ENCODE results near the gene KIAA1328. TPM values are rescaled to one million over a fixed set of nuclear protein-coding genes. Genes with fewer than 3 reads are reported as not detected.

The KIAA1328 gene
- total RNA-seq, 1 donor from 2014 or later: 3.9 TPM

DNA sequence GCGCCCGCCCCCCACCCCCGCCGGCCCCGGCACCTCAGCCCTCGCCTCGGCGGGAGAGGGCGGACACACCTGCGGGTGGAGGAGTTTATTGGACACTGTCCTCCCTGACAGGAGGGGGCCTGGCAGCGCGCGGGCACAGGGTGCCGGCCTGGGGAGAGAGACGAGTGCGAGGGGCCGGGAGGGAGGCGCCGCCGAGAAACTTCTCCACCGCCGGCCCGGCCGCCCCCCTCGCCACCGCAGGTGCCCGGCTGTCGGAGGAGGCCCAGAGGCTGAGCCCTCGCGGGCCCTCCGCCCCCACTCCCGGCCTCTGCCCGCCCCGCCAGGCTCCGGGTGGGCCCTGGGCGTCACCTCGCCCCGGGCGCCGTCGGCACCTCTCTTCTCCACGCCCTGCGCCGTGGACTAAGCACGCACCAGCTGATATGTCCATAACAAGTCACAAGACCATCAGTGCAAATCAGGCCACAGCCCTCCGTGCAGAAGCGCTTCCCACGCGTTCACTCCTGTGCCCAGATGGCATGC, 425.4 kb downstream of the KIAA1328 start:
- intact Hi-C loops (cut with DNase I): no loop called here
- DNase-seq (ENCODE audit: missing footprints): no peak
- ATAC-seq: peak; percentile 26

DNA sequence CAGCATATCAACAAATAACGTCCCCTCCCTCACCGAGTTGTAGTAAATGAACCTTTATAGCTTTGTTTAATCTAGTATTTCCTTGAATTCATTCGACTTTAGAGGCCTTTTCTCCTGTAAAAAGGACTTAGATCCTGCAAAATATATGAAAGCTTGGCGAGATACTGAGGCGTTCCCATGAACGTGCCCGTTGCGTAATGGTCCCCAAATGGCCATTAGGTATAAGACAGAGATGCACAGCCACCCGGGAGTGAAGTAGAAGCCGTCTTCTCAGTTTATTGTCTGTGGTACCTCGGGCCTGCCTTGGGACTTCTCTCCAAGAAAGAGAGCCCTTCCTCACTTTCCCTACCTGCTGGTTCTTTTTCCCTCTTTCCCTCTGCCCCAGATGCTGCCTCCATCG, 426.0 kb downstream of the KIAA1328 start:
- ATAC-seq: no peak
- intact Hi-C loops (cut with DNase I): no loop called here
- no peak for DNase-seq (ENCODE audit: missing footprints)

DNA sequence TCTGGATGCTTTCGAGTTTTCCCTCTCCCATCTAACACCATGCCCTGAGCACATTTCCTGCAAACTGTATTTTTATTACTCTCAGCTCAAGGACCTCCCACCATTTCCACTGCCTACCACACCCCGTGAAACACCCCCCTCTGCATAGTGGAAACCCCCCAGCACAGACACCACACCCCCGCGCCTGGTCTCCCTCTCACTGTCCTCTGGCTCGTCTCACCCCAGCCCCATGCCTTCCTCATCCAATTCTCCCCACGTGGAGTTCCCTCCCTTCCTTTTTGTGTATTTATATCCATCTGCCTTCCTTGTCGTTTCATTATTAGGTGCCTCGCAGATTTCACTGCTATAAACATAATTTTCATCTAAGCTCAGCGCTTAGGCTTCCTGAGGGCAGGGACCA, 429.2 kb downstream of the KIAA1328 start:
- intact Hi-C loops (cut with DNase I): no loop called here
- DNase-seq (ENCODE audit: missing footprints): no peak
- ATAC-seq: no peak

DNA sequence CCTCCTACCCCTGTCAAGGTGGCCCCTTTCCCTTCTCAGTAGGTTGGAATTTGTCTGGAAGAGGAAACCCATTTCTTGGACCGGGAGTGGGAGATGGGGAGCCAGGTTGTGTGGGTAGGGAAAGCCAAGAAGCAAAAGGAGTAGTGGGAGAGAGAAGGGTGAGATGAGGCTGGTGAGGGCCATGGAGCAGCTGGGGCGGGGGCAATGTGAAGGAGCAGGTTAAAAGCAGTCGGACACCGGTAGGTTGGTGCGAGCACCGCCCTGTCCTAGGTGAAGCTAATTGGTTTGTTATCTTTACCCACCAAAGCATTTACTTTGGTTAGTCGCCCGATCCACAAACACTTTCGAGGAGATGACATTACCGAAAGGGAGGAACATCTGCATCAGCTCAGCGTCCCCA, 429.9 kb downstream of the KIAA1328 start:
- ATAC-seq (no peak), DNase-seq (ENCODE audit: missing footprints) (no peak)
- intact Hi-C loops (cut with DNase I): no loop called here

DNA sequence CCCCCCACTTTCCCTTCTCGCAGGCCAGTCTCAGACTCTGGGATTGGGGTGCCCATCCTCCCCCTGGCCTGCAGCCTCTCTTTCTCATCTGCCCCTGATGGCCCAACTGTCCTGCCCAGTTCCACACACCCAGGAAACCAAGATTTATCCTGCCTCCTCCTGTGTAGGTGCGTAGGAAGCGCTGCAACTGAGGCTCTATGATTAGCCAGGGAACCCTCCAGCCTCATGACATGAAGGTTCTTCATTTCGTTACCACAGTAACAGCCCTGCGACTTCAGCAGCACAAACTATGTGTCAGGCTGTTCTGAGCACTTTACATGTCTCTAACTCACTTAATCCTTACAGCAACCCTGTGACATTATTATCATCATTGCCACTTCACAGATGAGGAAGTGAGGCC, 430.8 kb downstream of the KIAA1328 start:
- DNase-seq (ENCODE audit: missing footprints) (no peak), ATAC-seq (no peak)
- intact Hi-C loops (cut with DNase I): no loop called here

DNA sequence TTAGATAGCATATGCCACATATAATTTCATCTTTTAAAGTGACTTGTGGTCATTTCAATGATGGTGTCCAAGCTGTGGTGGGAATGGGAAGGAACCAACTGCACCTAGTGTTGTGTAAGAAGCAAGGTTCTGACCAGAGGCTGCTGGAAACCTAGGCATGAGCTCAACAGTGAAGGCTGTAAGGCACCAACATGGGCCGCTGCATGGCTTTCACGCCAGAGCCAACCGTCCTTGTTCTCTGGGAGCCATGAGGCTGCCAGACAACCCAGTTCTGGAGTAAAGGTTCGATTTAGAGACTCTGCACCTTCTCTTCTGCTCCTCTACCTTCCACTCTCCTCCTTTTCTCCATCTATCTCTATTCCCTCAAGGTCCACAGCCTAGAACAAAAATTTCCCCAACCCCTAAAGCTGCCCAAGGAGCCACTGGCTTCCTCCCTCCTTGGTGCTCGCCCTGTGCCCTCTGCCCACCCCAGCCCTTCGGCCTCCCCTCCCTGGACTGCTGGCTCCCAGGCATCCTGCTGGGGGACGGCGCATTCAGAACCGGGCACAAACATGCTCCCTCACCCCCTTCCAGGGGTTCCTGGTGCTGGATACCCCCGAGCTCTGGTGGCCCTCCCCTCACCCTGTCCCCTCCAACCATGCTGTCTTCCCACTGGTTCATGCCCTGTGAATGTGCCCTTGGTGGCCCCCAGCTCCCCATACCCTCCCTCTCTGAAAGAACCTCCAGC, 431.6 kb downstream of the KIAA1328 start:
- intact Hi-C loops (cut with DNase I): no loop called here
- ATAC-seq (no peak), DNase-seq (ENCODE audit: missing footprints) (no peak)

DNA sequence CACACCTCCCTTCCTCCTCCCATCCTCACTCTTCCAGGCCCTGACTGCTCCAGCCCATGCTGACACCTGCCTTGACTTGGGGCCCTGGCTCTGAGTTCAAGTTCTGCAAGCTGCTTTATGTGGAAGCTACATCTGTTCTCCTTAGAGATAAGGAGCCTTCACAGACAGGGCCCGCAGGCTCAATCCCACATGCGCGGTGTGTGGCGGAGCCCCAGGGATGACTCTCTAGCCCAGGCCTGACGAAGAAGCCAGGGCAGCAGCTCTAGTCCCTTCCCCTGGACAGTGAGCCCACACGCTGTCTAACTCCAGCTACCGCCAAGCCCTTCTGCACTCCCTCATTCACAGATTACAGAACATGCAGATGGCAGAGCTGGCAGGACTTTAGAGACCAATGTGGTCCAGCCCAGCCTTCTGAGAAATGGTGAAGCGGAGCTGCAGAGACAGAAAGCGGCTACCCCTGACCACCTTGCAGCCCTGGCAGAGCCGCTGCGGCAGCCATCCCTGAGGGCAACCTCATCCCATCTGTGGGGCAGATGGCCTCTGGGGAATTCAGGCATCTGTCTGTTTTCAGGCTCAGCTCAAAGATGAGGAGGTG, 432.4 kb downstream of the KIAA1328 start:
- ATAC-seq (no peak), DNase-seq (ENCODE audit: missing footprints) (no peak)
- intact Hi-C loops (cut with DNase I): no loop called here

DNA sequence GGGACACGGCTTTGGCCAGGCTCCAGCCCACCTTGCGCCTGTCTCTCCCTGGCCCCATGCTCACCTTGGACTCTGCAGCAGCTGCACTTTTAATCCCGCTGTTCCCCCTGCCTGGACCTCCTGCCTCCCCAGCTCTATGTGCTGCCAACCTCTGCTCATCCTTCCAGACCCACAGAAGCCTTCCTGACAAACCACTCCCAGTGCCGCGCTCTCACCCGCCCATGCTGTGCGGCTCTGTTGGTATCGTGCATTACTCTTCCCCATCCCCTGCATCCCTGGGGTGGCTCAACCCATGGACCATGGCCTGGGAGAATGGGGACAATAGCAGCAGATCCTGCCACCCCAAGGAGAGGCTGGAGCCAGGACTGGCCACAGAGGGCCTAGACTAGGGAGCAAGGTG, 433.1 kb downstream of the KIAA1328 start:
- intact Hi-C loops (cut with DNase I): no loop called here
- no peak for DNase-seq (ENCODE audit: missing footprints)

DNA sequence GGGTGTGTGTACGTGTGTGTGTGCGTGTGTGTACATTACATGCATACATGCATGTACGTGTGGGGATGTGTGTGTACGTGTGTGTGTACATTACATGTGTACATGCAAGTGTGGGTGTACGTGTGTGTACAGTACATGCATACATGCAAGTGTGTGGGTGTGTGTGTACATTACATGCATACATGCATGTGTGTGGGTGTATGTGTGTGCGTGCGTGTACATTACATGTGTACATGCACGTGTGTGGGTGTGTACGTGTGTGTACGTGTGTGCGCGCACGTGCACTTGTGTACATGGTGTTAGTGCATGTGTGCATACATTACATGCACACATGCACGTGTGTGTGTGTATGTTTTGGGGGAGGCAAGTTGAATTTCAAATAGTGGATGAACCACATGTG, 436.0 kb downstream of the KIAA1328 start:
- no peak for DNase-seq (ENCODE audit: missing footprints)
- intact Hi-C loops (cut with DNase I): no loop called here

More for the DNA sequence above, 433.1 kb downstream of the KIAA1328 start:
- no peak for ATAC-seq

DNA sequence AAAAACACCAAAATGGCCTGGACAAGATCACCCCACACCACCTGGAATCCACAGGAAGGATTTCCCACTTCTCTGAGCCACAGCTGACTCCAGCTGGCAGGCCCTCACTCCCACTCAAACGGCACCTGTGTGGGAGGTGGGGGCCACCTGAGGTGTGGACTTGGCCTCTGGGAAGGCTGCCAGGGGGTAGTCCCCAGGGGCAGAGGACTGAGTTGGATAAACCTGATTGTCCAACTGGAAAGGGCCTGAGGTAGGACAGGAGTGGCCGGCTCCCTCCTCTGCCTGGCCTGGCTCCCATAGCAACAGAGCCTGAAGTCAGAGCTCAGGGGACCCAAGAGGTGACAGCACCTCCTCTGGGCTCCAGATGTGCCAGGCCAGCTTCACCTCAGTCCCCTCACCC, 436.5 kb downstream of the KIAA1328 start:
- ATAC-seq (no peak), DNase-seq (ENCODE audit: missing footprints) (no peak)
- intact Hi-C loops (cut with DNase I): no loop called here

More for the DNA sequence above, 436.0 kb downstream of the KIAA1328 start:
- no peak for ATAC-seq

DNA sequence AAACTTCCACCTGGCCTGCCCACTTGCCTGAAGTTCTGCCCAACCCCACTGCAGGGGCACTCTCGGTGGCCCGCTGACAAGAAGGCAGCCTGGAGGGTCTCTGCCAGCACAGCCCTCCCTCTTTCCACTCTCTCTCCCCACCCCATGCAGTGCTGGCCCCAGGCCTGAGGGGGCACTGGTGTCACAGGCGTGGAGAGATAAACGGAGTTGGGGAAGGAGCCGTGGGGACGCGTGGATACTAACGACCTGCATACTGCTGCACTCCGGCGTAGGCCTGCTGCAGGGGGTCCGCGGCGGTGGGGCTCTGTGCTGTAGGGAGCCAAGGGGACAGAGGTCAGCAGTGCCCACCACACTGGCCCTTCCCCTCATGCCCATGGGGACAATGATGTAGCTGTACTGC, 437.4 kb downstream of the KIAA1328 start:
- intact Hi-C loops (cut with DNase I): no loop called here
- ATAC-seq (no peak), DNase-seq (ENCODE audit: missing footprints) (no peak)

DNA sequence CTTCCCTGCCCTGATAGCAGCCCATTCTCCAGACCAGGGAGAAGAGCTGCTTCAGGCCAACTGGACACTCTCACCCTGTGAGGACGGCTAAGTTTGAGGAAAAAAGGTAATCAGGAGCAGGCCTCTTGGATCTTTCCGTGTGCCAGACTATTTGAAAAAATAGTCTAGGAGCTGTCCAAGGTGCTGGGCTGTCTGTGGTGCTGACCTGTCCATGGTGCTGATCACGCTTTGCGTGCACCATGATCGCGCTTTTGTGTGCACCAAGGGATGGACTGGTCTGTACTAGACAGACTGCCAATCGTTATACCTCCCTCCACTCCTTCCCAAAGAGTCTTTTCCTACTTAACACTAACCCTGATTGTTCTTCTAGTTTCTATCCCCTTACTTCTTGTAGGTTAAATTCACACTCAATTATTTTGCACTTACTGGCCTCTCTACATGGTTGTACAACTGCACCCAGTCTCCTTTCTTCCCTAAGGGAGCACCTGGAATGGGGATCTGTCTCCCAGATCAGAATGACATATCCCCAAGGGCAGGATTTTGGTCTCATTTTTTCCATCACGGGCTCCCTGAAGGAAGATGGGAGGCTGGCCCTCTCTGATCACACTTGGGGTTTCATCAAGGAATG, 441.2 kb downstream of the KIAA1328 start:
- no peak for ATAC-seq
- intact Hi-C loops (cut with DNase I): no loop called here
- no peak for DNase-seq (ENCODE audit: missing footprints)

DNA sequence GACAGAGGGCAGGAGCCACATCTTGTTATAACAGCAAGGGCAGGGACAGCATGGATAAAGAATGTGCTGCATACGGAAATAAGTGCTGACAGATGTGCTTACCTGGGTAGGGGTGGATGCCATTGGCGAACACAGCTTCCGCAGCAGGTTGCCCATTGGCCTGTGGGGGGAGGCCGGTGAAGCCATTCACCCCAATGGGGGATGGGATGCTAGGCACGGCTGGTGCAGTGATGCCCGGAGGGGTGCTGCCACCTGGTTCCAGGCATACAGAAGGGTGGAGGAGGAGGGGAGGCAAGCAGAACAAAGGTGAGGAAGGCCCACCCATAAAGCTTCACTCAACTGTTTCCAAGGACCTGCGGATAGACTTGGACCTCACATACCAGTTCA, 441.7 kb downstream of the KIAA1328 start:
- ATAC-seq (no peak), DNase-seq (ENCODE audit: missing footprints) (no peak)
- intact Hi-C loops (cut with DNase I): no loop called here

DNA sequence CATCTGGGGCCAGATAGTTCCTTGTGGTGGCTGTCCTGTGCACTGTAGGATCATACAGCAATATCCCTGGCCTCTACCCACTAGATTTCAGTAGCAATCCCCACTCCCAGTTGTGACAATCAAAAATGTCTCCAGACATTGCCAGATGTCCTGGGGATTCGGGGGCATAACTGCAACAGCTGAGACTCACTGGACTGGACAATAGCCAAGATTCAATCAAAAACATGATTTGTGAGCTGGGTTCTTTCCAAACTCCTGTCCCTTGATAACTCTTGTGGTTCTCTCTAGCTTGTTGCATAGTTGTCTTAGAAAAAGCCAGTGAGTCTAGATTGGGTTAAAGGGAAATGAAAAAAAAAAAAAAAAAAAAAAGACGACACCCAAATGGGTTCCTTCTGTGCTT, 443.3 kb downstream of the KIAA1328 start:
- ATAC-seq: no peak
- intact Hi-C loops (cut with DNase I): no loop called here
- no peak for DNase-seq (ENCODE audit: missing footprints)

DNA sequence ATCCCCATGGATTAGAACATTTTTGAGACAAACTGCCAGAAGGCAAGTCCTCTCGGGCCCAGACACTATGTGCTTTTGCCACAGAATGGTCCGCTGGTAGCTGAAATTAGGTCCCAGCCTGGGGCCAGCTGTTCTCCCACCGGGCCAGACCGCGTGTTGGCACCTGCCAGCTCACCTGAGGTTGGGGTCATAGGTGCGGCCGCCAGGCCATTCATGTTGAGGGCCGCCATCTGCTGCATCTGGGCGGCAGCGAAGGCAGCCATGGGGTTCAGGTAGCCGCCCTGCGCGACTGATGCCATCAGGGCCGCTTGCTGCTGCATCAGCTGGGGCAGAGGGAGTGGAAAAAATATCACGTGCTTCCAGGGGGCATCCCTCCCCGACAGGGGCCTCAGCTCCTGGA, 443.9 kb downstream of the KIAA1328 start:
- DNase-seq (ENCODE audit: missing footprints) (no peak), ATAC-seq (no peak)
- intact Hi-C loops (cut with DNase I): no loop called here

DNA sequence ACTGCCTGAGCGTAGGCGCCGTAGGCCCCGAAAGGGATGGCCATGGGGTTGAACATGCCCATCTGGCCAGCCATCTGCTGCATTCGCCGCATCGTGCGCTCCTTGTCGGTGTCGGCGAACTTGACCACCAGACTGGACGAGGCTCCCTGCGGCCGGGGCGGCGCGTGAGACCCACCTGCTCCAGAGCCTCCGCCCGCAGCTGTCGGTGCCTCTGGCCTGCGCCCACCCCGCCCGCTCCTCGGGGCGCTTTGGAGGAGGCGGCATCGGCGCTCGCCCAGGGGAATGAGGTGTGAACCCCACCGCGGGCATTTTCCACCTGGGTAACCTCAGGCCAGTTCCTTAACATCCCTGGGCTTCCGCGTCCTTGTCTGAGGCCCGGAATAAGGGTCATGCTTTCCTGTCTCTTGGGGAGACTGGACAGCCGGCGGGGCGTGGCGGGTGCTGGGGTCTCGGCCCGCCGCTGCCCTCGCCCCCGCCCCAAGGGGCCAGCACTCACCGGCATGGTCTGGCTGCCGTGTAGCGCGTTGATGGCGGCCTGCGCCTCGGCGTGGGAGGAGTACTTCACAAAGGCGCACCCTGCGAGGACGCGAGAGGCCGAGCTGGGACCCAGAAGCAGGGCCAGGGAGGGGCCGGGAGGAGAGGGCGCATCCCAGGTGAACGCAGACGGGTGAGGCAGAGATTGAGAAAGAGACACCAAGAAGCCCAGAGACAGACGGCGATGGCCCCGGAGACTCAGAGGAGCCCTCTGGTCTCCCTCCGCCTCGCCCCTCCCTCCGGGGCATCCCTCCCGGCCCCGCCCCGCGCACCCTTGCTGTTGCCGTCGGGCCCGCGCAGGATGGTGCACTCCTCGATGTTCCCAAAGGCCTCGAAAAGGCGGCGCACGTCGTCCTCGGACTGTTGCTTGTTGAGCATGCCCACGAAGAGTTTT, 445.6 kb downstream of the KIAA1328 start:
- intact Hi-C loops (cut with DNase I): no loop called here
- no peak for ATAC-seq
- no peak for DNase-seq (ENCODE audit: missing footprints)

DNA sequence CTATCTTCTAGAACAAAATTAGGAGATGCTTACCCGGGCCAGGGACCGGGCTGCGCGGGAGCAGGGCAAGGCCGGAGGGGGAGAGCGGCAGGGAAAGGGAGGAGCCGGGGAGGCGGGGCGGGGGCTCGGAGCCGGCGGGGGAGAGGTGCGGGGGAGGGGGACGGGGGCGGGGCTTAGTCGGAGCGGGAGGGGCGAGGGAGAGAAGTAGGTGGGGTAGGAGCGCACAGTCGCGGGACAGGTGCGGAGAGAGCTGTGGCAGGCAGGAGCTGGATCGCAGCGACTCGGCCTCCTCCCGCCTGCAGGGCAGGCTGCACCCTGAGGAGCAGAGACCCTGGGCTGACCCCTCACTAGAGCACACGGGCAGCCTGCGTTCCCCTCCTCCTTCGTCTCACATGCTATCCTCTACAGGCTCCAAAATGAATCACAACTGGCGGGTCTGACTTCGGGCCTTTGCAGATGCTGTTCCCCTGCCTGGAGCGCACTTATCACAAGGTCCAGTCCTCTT, 446.4 kb downstream of the KIAA1328 start:
- intact Hi-C loops (cut with DNase I): no loop called here
- DNase-seq (ENCODE audit: missing footprints) (no peak), ATAC-seq (no peak)

DNA sequence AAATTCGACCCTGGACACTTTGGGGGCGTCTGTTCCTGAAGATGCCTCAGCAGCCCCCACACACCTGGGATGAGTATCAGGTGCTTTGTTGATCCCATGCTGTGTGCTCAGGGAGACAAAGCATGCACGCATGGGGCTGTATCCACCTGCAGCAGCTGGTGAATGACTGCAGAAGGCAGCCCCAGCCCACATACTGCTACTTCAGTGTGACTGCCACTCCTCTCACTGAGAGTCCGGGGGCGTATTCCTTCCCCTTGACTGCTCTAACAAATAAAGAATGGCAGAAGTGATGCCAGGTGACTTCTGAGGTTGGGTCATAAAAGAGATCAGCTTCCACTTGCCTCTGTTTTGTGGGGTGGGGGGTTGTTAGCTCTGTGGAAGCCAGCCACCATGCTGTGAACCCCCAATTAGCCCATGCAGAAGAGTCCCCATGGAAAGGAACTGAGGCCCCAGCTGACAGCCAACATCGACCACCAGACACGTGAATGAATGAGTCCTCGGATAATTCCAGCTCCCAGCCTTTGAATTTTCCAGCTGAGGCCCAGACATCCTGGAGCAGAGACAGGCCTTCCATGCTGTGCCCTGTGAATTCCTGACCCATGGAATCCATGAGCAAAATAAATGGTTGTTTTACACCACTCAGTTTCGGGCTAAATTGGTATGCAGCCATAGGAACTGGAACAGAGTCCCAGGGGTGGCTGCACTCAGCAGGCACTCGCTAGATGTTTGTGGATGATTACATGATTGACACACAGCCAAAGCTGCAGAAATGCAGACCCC, 447.4 kb downstream of the KIAA1328 start:
- no peak for DNase-seq (ENCODE audit: missing footprints)
- no peak for ATAC-seq
- intact Hi-C loops (cut with DNase I): no loop called here
